ENCODE measurements around the gene TUB.

The TUB gene

DNA sequence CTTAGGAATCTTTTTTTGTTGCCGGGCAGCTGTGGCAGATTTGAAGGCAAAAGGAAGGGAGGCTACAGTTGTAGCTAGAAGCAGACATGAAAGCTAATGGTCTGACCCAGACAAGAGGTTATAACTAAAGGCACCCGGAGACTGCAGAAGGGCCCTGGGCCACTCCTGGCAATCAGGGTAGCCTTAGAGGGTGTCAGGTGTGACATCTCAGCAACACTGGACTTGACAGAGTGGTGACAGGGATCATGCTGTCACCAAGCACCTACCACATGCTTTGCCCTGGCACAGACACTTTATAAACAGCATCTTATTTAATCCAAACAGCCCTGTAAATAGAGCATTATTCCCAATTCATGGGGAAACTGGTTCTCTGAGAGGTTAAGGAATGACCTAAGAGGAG, 25.7 kb downstream of the TUB start:
- H3K36me3 ChIP-seq (ENCODE audit: control insufficient read depth, insufficient read depth, low read length) = no peaks in the 10 kb centered on the region

DNA sequence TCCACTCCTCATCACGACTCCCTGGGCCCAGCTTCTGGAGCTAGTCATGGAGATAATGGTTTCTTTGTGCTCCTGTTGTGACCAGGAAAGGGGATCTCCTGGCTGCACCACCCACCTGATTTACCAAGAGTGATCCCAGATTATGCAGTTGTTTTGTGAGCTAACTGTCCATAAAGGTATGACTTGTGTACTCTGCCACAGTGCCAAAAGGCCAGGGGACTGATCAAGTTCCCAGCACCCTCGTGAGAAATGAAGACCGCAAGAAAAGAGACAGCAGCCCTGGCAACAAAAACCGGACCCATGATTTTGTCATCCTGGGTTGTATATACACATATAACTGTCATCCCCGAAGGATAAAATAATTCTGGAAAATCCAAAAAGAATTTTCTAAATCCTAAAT, 26.6 kb downstream of the TUB start:
- H3K36me3 ChIP-seq (ENCODE audit: control insufficient read depth, insufficient read depth, low read length) = no peaks in the 10 kb centered on the region
- H3K9ac ChIP-seq = no peak overlapping the region
- H3K27me3 ChIP-seq (ENCODE audit: control insufficient read depth, insufficient read depth, low read length) = no peaks in the 10 kb centered on the region
- no peak overlapping the region for H3K4me2 ChIP-seq (ENCODE audit: low read length)
- TF ChIP-seq, protein P1, sequence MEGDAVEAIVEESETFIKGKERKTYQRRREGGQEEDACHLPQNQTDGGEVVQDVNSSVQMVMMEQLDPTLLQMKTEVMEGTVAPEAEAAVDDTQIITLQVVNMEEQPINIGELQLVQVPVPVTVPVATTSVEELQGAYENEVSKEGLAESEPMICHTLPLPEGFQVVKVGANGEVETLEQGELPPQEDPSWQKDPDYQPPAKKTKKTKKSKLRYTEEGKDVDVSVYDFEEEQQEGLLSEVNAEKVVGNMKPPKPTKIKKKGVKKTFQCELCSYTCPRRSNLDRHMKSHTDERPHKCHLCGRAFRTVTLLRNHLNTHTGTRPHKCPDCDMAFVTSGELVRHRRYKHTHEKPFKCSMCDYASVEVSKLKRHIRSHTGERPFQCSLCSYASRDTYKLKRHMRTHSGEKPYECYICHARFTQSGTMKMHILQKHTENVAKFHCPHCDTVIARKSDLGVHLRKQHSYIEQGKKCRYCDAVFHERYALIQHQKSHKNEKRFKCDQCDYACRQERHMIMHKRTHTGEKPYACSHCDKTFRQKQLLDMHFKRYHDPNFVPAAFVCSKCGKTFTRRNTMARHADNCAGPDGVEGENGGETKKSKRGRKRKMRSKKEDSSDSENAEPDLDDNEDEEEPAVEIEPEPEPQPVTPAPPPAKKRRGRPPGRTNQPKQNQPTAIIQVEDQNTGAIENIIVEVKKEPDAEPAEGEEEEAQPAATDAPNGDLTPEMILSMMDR (IDR thresholded peaks at IDR 0.05) = no peak
- peaks cover 4% of the 10 kb centered on the region for H3K4me1 ChIP-seq
- H3K79me2 ChIP-seq = no peaks in the 10 kb centered on the region
- H3K4me3 ChIP-seq (ENCODE audit: low read depth, low read length) = no peak overlapping the region
- no peak overlapping the region for H3K27ac ChIP-seq
- no peaks in the 10 kb centered on the region for H3K9me3 ChIP-seq (ENCODE audit: control insufficient read depth, low read length)
- H2AFZ ChIP-seq = no peak overlapping the region

More for the DNA sequence above, 25.7 kb downstream of the TUB start:
- H3K4me1 ChIP-seq = peaks cover 4% of the 10 kb centered on the region
- TF ChIP-seq, protein P1 (IDR thresholded peaks at IDR 0.05) = no peak
- H3K27me3 ChIP-seq (ENCODE audit: control insufficient read depth, insufficient read depth, low read length) = no peaks in the 10 kb centered on the region
- no peak overlapping the region for H3K27ac ChIP-seq
- no peaks in the 10 kb centered on the region for H3K9me3 ChIP-seq (ENCODE audit: control insufficient read depth, low read length)
- no peak overlapping the region for H3K4me3 ChIP-seq (ENCODE audit: low read depth, low read length)
- H3K9ac ChIP-seq = no peak overlapping the region
- no peak overlapping the region for H3K4me2 ChIP-seq (ENCODE audit: low read length)
- H2AFZ ChIP-seq = no peak overlapping the region
- H3K79me2 ChIP-seq = no peaks in the 10 kb centered on the region

DNA sequence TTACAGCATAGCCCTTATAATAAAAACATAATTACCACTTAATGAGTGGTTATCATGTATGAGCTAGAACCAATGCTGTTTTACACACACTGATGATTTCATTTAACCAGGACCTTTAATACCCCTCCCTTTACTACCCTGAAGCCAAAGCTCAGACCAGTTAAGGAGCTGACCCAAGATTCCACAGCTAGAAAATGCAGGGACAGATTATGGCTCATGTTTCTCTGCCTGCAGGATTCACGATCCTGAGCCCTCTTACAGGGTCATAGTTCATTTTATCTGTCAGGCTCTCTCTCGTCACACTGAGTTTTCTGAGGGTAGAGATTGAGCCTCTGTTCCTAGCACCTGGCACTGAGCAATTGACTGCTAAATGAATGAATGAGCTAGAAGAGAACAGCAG, 27.4 kb downstream of the TUB start:
- Histone ChIP-seq H3K36me3 (ENCODE audit: control insufficient read depth, insufficient read depth, low read length) (no peaks in the 10 kb centered on the region), H3K9ac (no peak overlapping the region), H3K79me2 (no peaks in the 10 kb centered on the region), H3K27me3 (ENCODE audit: control insufficient read depth, insufficient read depth, low read length) (no peaks in the 10 kb centered on the region), H3K27ac (no peak overlapping the region), H3K4me3 (ENCODE audit: low read depth, low read length) (no peak overlapping the region), H3K4me1 (peaks cover 4% of the 10 kb centered on the region), H3K4me2 (ENCODE audit: low read length) (no peak overlapping the region), H3K9me3 (ENCODE audit: control insufficient read depth, low read length) (no peaks in the 10 kb centered on the region), H2AFZ (no peak overlapping the region)
- TF ChIP-seq, protein P1 (IDR thresholded peaks at IDR 0.05) = no peak

DNA sequence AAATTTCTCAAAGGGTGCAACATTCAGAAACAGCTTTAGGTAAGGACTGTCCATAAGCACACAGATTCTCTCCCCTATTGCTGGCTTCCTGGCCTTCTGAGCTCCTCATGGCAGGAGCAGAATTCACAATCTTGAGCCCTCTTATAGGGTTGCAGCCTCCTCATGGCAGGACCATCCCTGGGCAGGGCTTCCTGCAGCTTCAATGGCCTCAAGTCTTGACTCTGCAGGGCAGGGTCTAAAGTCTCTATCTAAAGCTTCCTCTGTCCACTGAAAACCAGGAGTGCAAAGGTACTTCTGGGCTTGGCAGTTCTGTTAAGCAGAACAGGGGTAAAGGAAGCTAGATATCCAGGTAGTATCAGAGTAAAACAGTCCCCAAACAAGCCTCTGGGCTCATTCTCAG, 28.7 kb downstream of the TUB start:
- H3K4me2 ChIP-seq (ENCODE audit: low read length) = no peak overlapping the region
- H3K4me3 ChIP-seq (ENCODE audit: low read depth, low read length) = no peak overlapping the region
- H3K27ac ChIP-seq = no peak overlapping the region
- H3K79me2 ChIP-seq = no peaks in the 10 kb centered on the region
- no peaks in the 10 kb centered on the region for H3K9me3 ChIP-seq (ENCODE audit: control insufficient read depth, low read length)
- H3K36me3 ChIP-seq (ENCODE audit: control insufficient read depth, insufficient read depth, low read length) = no peaks in the 10 kb centered on the region
- no peaks in the 10 kb centered on the region for H3K27me3 ChIP-seq (ENCODE audit: control insufficient read depth, insufficient read depth, low read length)
- H3K4me1 ChIP-seq = peaks cover 4% of the 10 kb centered on the region
- no peak overlapping the region for H2AFZ ChIP-seq
- TF ChIP-seq, protein P1 (IDR thresholded peaks at IDR 0.05) = no peak
- no peak overlapping the region for H3K9ac ChIP-seq

DNA sequence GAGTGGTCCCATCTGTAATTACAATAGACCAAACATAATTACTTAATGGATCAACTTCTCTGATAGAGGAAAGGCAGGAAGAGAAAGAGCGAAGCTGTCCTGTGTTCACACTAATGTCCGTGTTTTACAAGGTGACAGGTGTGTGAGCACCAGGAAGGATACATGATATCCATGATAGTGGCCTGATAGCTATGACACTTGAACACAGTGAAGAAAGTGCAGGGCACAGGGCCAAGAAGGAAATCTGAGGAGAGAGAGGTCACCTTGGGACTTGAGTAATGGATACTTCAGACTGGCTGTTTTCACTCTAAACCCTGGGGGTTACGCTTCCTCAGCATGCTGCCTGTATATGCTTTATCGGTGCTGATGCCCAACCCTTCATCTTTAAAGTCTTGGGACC, 29.4 kb downstream of the TUB start:
- TF ChIP-seq, protein P1 (IDR thresholded peaks at IDR 0.05) = no peak
- peak overlapping the region; percentile 11 for H3K4me3 ChIP-seq (ENCODE audit: low read depth, low read length)
- H3K9ac ChIP-seq = no peak overlapping the region

More for the DNA sequence above, 29.4 kb downstream of the TUB start:
- H3K27ac ChIP-seq = peak overlapping the region; percentile 6
- no peaks in the 10 kb centered on the region for H3K27me3 ChIP-seq (ENCODE audit: control insufficient read depth, insufficient read depth, low read length)
- peak overlapping the region; percentile 26 for H3K4me2 ChIP-seq (ENCODE audit: low read length)
- H3K4me1 ChIP-seq = peaks cover 4% of the 10 kb centered on the region
- H3K79me2 ChIP-seq = no peaks in the 10 kb centered on the region
- H3K9me3 ChIP-seq (ENCODE audit: control insufficient read depth, low read length) = no peaks in the 10 kb centered on the region
- no peak overlapping the region for H2AFZ ChIP-seq
- H3K36me3 ChIP-seq (ENCODE audit: control insufficient read depth, insufficient read depth, low read length) = no peaks in the 10 kb centered on the region

All from parathyroid adenoma (tissue), 2 donors.